Measurements from ENCODE around the gene MLLT3.

GRCh38 chr9:20405616-20406015 lies 216.7 kb downstream of the MLLT3 start:
- no peak for TF ChIP-seq CTCF (IDR thresholded peaks at IDR 0.05)
- TF ChIP-seq POLR2A (IDR thresholded peaks at IDR 0.05): no peak
